ENCODE measurements around the gene NOTCH4.

Gene NOTCH4

DNA sequence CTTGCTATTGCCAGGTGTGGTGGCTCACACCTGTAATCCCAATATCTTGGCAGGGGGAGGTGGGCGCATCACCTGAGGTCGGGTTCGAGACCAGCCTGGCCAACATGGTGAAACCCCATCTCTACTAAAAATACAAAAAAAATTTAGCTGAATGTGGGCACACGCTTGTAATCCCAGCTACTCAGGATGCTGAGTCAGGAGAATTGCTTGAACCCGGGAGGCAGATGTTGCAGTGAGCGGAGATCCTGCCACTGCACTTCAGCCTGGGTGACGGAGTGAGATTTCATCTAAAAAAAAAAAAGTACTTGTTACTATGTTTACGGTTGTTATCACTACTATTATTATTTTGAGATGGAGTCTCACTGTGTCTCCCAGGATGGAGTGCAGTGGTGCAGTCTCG is 67.0 kb downstream of the NOTCH4 start:
- no peak for DNase-seq

GRCh38 chr6:32154514-32155161 is 69.2 kb downstream of the NOTCH4 start:
- peak; percentile 56 for DNase-seq

DNA sequence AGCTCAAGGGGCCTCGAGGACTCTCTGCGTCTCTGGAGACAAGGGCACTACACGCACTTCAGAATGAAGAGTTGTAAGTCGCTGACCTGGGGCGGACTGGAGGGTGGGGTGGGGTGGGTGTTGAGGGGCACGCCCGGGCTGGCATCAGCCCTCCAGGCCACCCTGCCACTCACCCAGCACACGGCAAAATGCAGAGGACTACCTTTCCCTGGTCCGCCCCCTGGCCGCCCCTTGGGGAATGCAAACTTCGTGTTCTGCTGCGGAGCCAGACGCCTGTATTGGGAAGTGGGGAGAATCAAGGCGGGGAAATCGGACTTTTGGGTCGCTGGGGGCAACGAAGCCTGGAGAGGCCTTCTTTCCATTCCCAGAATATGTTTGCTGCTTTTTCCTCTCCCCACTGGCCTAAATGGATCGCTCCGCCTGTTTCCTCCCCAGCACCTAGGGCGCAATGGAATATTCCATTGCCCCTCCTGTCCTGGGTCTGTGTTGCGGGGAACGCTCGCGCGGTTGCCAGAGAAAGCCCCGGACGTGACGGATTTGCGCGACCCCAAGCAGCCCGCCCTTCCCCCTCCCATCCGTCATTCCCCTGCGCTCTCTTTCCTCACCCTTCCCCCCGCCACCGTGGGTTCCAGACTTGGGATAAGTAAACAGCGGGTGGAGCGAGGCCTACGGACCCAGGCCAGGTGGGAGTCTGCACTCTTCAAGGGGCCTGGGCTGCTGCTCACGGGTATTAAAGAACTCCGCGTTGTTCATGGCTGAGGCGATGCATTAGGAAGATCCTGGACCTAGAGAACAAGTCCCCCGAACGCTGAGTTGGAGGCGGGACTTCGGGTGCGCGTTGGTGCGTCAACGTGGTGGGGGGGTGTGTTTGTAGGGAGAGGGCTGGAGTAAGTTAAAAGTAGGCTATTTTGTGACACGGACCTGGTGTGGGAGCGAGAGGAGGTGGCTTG is 70.0 kb downstream of the NOTCH4 start, which contains the start of gene PPT2:
Gene PPT2 (plus strand): TSS at position 578 of the 950 bp plus-strand sequence. CDS start 454 bp downstream, outside the sequence.
- DNase-seq: peak; percentile 72

DNA sequence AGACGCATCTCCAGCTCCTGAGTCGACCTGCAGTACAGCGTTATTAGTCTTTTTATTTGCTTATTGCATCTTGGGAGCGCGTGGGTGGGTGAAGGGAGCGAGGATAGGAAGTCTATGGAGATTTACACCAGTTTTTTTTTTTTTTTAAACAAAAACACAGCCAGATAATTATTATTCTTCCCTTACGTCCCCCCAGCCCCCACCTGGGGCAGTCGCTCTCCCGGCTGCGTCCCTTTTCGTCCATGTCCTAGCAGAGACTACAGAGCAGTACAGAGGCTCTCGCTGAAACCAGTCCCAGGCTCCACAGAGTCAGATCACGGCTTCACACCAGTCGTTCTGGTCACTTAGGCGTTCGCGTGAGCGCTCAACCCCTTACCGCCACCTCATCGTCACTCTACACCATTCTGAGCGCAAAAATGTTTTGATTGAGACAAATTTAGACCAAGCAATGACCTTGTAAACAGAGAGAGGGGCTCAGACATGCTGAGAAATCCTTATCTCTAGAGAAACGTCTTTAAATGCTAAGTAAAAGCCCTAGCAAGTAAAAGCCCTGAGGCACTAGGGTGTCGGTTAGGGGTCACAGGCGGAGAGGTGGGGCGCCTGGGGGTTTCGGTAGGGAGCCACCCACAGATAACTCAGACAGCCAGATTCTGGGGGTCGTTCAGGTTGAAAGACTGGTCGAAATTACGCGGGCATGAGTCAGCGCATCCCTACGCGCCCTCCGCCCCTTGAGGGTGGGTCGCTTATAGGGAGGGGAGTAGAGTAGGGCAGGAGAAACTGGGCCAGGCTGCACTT is 70.9 kb downstream of the NOTCH4 start:
- DNase-seq: peak; percentile 48

DNA sequence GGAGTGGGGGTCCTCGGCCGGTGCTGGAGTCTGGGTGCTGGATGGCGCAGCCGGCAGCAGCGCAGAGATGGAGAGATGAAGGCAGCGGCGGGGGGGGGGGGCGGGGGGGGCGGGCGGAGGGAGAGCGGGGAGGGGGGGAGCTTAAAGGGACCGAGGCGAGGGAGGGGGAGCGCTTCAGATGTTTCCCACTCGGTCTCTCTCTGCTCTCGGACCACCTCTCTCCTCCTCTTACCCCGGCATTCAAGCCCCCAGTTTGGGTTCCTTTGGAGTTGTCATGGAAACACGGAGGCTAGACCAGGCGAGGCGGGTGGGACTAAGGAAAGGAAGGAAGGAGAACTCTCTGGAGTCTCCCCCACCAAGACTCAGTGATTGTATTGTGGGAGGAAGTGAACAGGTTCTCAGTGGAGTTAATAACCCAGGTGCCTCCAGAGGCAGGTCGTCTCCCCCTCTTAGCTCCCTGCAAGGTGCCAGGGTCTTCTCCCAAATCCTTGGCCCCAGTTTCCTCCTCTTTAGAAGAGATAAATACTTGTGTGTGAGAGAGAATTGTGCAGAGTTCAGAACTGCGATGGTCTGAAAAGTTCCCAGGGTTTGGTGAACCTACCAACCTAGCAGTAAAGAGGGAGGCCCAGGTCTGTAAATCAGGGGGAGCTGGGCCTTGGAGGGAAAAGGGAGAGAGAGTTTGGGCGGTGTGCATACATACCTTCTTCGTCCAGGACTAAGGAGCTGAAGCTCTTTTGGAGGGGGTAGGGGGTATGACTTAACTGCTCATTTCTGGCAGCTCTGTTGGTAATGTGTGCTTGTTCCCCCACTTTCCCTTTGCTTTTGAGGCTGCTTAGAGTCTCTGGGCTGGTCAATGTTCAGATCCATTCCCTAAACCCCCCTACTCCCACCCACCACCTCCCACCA is 71.8 kb downstream of the NOTCH4 start, which contains the start of gene PRRT1:
Gene PRRT1 (minus strand): TSS at position 77 of the 906 bp plus-strand sequence. CDS start 112 bp downstream, outside the sequence.
- no peak for DNase-seq

- DNase-seq: no peak
Observed at GRCh38 chr6:32151181-32151862, 72.5 kb downstream of the NOTCH4 start.

DNA sequence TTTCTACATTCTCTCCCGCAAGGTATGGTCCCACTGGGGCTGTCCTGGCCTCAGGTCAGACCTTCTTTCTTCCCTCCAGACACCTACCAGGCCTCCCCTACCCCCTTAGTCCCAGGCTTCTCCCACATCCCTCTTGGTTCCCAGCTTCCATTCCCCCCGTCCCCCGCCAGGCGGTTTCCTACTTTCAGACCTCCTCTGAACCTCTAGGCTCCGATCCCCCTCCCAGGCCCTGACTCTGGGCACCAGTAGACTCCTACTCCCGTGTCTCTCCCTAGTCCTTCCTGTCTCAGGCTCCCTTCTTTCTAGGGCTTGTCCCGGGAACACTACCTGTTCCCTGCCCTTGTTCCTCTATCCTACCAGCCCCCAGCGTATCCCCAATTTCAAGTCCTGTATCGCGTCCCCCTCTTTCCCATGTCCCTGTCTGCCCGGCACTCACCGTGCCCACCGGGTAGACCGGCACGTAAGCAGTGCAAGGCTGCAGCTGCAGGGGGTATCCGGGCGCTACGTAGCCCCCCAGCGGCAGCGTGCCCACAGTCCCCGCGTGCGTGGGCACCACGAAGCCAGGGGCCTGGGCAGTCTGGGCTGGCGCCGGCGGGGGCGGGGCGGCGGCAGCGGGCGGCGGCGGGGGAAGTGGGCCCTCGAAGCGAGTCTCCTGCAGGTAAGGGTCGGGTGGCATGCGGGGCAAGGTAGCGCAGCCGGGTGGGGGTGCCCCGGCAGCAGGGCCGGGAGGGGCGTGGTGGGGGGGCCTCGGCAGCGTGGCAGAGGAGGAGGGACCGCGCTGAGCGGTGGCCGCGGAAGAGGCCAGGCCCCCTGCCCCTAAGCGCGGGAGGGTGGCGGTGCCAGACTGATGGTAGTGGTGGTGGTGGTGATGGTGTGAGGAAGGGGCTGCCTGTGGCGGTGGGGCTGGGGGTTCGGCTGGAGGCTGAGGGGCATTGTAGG is 73.7 kb downstream of the NOTCH4 start:
- DNase-seq: no peak

GRCh38 chr6:32149092-32149755 is 74.6 kb downstream of the NOTCH4 start:
- no peak for DNase-seq

- no peak for DNase-seq
Observed at GRCh38 chr6:32148289-32149091, 75.4 kb downstream of the NOTCH4 start.

GRCh38 chr6:32147401-32148132 is 76.3 kb downstream of the NOTCH4 start:
- DNase-seq: no peak

- DNase-seq: no peak
Observed at GRCh38 chr6:32146687-32147086, 77.2 kb downstream of the NOTCH4 start.

DNA sequence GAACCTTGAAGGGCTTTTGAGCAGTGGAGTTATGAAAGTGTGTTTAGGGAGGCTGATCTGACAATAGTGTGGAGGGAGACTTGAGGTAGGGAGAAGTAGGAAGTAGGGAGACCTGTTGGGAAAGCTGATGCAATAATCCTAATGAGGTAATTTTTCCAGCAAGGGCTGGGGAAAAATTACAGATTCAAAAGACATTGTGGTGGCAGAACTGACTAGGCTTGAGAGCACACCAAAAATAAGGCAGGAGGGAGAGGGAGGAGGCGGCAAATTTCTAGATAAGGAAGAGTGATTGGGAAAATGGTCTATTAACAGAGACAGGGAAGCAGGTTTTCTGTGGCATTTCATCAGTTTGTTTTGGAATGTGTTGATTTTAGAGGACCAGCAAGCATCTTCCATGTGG is 77.6 kb downstream of the NOTCH4 start:
- DNase-seq: no peak
